Activated effector memory CD4-positive, alpha-beta T cell treated with anti-CD3 and anti-CD28 coated beads, Interleukin-2, amount 50 U/mL, for 16 hours (primary cell): ENCODE measurements around the gene RGS12.

Experiments used
- DNase-seq: peaks from one replicate; pipeline ENCODE4 v3.0.0-alpha.2; 2020

RGS12 gene

GRCh38 chr4:3311489-3312171 lies 18.8 kb downstream of the RGS12 start:
- DNase-seq, result peak; percentile 19

GRCh38 chr4:3312362-3312761 lies 19.5 kb downstream of the RGS12 start:
- peak; percentile 16 for DNase-seq

DNA sequence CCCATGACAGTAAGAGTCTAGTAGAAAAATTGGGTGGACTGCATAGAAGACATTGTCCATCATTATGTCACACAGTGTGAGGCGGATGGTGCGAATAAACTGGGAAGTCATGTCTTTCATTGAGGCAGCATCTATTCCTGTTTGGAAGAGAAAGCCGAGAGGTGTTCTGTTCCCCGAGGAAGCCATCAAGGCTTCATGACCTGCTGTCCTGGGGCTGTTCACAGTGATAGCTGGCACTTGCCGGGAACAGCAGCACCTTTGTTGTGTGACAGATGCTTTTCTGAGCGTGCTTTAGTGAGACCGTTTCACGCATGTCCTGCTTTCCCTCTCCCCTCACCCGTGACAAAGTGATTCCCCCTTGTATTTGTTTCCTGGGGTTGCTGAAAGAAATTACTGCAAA lies 20.3 kb downstream of the RGS12 start:
- DNase-seq, result peak; percentile 30

DNA sequence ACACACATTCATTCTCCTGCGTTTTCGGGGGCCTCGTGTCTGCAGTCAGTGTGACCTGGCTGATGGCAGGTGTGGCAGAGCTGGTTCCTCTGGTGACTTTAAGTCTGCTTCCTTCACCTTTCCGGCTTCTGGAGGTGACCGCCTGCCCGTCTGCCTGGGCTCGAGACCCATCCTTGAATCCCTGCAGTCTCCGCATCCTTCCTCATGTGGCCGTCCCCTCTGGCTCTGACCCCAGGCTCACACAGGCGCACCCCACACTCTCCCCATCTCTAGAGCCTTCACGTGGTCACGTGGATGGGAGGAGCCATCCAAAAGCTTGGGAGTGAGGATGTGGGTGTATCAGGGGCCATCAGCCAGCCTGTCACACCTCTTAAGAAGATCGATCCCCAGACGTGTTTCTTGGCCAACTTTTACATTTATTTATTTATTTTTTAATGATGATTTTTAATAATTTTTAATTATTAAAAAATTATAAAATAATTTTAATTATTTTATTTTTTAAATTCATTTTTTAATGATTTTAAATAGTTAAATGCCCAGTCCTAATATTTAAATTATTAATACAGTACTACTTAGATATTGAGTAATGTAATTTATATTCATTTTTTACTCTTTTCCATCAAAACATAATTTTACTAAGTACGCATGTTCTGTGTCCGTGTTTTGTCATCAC lies 20.9 kb downstream of the RGS12 start:
- DNase-seq, result peak; percentile 25

GRCh38 chr4:3314706-3315260 lies 22.0 kb downstream of the RGS12 start:
- peak; percentile 44 for DNase-seq

DNA sequence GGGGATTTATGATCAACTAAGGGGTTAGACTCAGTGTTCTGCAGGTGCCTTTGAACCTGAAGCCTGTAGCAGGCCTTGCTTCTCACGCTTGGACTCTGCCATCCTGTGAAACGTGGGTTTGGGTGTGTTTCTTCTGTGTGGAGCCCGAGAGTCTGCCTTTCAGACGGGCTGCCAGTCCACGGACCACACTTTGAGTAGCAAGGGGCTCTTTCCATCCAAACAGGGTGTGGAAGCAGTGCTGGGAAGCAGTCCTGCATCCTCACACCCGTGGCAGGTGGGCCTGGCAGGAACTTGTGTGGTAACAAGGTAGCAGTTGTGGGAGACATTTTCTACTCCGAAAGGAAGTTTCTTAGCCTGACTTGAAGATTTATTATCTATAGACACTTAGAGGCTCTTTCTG lies 22.7 kb downstream of the RGS12 start:
- peak; percentile 31 for DNase-seq

GRCh38 chr4:3316146-3316545 lies 23.3 kb downstream of the RGS12 start:
- DNase-seq, result peak; percentile 33

GRCh38 chr4:3317011-3317655 lies 24.3 kb downstream of the RGS12 start:
- DNase-seq, result peak; percentile 43

DNA sequence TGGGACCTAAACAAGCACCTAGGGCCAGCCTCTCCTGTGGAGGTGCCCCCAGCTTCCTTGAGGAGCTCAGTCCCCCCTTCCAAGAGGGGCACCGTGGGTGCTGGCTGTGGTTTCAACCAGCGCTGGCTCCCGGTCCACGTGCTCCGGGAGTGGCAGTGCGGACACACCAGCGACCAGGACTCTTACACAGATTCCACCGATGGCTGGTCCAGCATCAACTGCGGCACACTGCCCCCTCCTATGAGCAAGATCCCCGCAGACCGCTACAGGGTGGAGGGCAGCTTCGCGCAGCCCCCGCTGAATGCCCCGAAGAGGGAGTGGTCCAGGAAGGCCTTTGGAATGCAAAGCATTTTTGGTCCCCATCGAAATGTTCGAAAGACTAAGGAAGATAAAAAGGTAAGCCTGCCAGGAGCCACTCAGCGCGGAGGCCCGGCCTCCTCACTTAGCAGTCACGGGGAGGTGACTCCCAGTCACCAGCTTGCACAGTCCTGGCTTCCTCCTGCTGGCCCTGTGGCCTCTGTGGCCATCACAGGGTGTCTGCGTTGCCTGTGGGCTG lies 24.9 kb downstream of the RGS12 start:
- DNase-seq, result peak; percentile 58

GRCh38 chr4:3318561-3319021 lies 25.8 kb downstream of the RGS12 start:
- peak; percentile 56 for DNase-seq

DNA sequence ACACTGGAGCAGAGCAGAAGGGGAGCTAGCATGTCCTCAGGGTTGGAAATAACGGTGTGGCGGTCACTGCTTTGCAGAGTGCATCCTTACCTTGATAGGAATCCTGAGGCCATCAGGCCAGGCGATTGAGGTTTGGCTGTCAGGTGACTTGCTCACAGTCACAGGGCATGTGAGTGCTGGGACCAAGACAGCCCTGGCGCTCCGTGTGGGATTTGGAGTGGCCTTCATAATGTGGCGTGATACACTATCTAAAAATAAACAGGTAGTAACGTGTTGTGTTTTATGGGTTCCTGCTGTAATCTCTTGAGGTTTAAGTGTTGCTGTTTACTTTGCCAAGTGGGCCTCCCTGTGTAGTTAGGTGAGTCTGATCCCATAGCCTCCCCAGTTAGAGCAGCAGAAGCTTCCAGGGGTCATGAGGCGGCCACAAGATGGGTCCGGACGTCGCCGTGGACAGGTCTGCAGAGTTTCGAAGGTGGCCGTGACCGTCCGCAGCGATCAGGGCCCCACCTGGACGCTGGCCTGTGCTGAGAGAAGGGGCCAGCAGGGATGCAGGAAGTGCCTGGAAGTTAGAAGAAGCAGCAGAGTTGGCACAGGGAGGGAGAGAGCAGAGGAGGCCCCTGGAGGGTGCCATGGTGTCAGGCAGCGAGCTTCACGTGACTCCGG lies 27.7 kb downstream of the RGS12 start:
- DNase-seq, result peak; percentile 56

- DNase-seq, result peak; percentile 33
Measured at GRCh38 chr4:3321295-3321889, 28.6 kb downstream of the RGS12 start.

DNA sequence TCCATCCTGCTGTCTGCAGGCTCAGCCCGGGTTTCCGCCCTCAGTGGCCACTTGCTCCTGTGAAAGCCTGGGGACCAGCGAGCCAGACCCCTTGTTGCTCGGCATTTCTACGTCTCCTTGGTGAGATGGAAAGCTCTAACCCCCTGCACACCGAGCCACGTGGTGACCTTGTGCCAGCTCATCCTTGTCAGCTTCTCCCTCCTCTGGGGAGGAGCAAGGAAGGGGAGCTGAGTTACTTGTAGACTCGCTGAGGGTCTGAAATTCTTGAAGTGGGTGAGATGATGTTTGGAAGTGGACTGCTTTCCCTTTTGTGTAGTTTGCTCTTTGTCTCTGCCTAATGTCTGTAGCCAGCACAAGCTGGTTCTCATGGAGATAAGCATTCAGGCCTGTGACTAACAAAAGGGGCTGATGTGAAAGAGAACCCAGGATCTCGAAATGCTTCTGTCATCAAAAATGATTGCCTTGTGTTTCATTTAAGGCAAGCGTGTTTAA lies 29.3 kb downstream of the RGS12 start:
- peak; percentile 38 for DNase-seq

DNA sequence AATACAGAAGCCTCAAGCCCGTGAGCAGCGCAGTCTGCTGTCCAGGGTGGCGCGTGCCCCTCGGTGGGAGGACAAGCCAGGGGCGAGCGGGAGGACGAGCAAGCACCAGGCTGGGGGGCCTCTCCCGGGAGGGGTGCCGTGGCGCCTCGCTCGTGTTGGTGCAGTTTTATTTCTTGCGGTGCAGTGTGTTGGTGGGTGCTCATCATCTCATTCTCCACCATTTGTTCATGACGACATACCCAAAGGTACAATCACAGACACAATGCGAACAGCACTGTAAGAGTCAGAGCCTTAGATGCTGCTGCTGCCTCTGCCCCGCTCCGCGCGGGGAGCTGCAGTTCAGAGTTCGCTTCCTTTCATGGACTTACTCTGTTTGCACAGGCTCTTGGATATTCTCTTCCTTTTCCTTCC lies 30.3 kb downstream of the RGS12 start:
- DNase-seq, result peak; percentile 58

DNA sequence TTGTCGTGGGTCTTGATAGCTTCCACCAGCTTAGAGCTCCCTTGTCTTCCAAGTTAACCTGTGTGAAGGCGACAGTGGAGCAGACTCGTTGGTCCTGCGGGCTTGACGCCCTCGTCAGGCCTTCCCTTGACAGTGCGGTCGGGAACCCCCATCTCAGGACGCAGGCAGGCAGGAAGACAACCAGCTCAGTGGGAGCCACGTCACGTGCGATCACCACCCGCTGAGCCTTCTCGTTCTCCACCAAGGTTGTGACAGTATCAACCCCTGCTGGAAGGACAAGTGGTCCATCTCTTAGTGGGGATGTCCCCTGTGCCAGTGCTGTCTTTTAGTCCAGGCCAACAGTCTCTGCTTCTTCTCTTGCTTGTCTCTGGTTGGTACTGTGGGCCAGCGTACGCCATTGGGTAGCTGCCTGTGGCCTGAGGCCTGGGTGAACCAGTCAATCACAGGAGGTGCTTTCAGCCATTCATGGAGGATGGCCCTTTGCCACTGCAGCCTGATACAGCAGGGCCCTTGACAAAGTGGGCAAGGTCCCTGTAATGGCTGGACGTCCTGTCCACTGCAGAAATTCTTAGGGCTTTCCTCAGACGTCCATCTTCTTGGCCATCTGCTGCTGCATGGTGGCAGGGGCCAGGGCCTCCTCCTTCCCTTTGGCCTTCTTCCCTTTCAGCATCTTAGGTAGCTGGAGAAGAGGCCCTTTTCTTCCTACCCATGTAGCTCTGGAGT lies 31.4 kb downstream of the RGS12 start:
- peak; percentile 44 for DNase-seq

- DNase-seq, result peak; percentile 39
Measured at GRCh38 chr4:3328814-3329663, 36.2 kb downstream of the RGS12 start.

DNA sequence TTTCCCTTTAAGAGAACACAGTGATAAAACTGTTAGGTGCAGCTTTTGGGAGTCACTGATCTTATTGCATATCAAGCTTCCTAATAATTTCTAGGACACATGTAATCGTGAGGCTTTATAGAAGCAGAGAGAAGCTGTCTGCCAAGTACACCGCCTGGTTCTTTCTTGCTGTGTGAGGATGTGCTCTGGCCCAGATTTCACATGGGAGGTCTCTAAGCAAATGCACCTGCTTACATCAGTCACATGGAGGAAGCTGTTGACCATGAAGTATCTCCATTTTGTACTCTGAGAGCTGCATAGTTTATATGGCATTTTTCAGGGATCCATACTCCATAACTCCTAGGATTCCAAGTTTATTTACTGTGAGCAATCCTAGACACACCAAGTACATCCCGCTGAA lies 37.1 kb downstream of the RGS12 start:
- peak; percentile 19 for DNase-seq

- DNase-seq, result peak; percentile 8
Measured at GRCh38 chr4:3330707-3331106, 37.9 kb downstream of the RGS12 start.

DNA sequence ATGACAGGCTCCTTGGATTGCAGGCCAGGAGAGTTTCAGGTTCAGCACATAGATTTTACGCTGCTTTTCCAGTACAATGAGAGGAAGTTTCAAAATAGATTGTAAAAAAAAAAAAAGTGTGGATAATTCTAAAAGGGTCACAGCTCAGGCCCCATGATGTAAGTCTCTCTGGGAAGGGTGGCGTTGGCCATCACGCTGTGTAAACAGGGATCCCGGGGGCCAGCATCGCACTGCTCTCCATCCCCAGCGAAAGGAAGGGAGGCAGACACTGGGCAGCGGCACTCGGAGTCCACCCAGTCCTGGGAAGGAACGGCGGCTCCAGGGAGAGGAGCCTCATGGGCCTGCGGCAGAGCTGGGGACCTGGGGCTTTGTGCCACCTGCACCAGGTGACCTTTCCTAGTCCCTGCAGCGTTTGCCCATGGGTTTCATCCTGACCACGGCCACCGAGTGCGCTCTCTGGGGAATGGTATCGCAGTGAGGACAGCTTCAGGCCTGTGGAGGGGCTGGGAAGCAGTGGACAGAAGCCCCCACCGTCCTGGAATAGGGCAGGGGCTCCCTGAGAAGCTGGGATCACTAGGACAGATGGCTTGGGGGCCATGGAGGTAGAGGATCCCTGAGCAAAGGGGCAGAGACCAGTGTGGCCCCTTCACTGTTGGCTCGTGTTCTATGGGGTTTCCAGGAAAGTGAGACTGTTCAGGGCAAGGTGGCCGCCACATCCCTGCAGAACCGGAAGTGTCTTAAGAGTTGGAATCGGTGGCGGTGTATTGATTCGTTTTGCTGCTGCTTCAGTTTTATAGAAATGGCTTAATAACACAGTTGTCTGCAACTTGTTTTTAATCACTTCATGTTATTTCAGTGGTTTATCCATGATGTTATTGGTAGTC lies 38.9 kb downstream of the RGS12 start:
- DNase-seq, result no peak
